Measurements from ENCODE around the gene DUSP11.

DNA sequence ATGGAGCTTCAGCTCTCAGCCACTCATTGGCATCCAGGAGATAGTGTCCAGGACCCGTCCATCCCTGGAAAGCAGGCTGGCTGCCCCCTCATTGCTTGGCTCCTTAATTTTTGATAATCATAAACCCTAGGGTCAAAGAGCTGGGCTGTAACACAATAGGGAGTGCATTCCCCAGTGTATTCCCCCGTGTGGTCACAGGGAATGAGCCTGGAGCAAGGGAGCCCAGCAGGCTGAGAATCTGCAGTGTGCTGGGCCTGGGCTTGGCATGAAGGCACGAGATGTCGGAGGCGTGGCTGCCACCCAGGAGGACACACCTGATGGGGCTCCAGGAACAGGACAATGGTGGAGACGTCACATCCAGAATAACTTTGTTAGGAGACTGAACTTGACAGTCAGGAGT lies 61.5 kb downstream of the DUSP11 start:
- TF ChIP-seq, protein P1, sequence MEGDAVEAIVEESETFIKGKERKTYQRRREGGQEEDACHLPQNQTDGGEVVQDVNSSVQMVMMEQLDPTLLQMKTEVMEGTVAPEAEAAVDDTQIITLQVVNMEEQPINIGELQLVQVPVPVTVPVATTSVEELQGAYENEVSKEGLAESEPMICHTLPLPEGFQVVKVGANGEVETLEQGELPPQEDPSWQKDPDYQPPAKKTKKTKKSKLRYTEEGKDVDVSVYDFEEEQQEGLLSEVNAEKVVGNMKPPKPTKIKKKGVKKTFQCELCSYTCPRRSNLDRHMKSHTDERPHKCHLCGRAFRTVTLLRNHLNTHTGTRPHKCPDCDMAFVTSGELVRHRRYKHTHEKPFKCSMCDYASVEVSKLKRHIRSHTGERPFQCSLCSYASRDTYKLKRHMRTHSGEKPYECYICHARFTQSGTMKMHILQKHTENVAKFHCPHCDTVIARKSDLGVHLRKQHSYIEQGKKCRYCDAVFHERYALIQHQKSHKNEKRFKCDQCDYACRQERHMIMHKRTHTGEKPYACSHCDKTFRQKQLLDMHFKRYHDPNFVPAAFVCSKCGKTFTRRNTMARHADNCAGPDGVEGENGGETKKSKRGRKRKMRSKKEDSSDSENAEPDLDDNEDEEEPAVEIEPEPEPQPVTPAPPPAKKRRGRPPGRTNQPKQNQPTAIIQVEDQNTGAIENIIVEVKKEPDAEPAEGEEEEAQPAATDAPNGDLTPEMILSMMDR (IDR thresholded peaks at IDR 0.05; ENCODE audit: low read depth, low read length, poor library complexity, severe bottlenecking) = no peak
- no peak for TF ChIP-seq EZH2phosphoT487 (IDR thresholded peaks at IDR 0.05; ENCODE audit: borderline replicate concordance, low read length)

All from DOHH2 (cell line).